Effector CD8-positive, alpha-beta T cell (primary cell): ENCODE data around the gene PPP4R4.
"Not testable (repeated sequence)": the region's sequence is repeated elsewhere in the genome, so short reads cannot be mapped to it uniquely, and the experiment has no call there.

Experiments
- DNase-seq: peaks from one replicate; lab custom pipeline; 2025; lab: John Stamatoyannopoulos, UW

PPP4R4 gene

GRCh38 chr14:94269156-94269555 lies 95.0 kb downstream of the PPP4R4 start:
- no peak for DNase-seq

GRCh38 chr14:94276898-94277561 lies 102.9 kb downstream of the PPP4R4 start:
- not testable (repeated sequence) for DNase-seq

GRCh38 chr14:94278731-94279130 lies 104.6 kb downstream of the PPP4R4 start:
- no peak for DNase-seq

GRCh38 chr14:94282991-94283723 lies 109.0 kb downstream of the PPP4R4 start:
- no peak for DNase-seq

GRCh38 chr14:94284221-94284620 lies 110.1 kb downstream of the PPP4R4 start:
- DNase-seq = no peak

- DNase-seq = no peak
These were observed 111.0 kb downstream of the PPP4R4 start for GRCh38 chr14:94285158-94285557.

GRCh38 chr14:94288610-94289465 lies 114.7 kb downstream of the PPP4R4 start:
- DNase-seq = no peak

- DNase-seq = no peak
These were observed 116.1 kb downstream of the PPP4R4 start for GRCh38 chr14:94290197-94290596.

GRCh38 chr14:94291159-94291905 lies 117.2 kb downstream of the PPP4R4 start:
- no peak for DNase-seq

GRCh38 chr14:94291906-94292525 lies 117.9 kb downstream of the PPP4R4 start:
- DNase-seq = no peak

GRCh38 chr14:94292526-94292871 lies 118.4 kb downstream of the PPP4R4 start:
- DNase-seq = no peak

GRCh38 chr14:94292872-94293577 lies 118.9 kb downstream of the PPP4R4 start, which contains the start of gene SERPINA10:
SERPINA10 (minus strand) TSS chr14:94293268; CDS start chr14:94290593, 2,675 bp downstream.
- no peak for DNase-seq

GRCh38 chr14:94293578-94293924 lies 119.4 kb downstream of the PPP4R4 start:
- DNase-seq = no peak

- no peak for DNase-seq
These were observed 121.4 kb downstream of the PPP4R4 start for GRCh38 chr14:94295360-94296180.

- not testable (repeated sequence) for DNase-seq
These were observed 122.0 kb downstream of the PPP4R4 start for GRCh38 chr14:94296181-94296545.

- DNase-seq = no peak
These were observed 124.0 kb downstream of the PPP4R4 start for GRCh38 chr14:94298130-94298529.

- no peak for DNase-seq
These were observed 129.0 kb downstream of the PPP4R4 start for GRCh38 chr14:94303111-94303510.

GRCh38 chr14:94304243-94304642 lies 130.1 kb downstream of the PPP4R4 start:
- DNase-seq = no peak

GRCh38 chr14:94305620-94306019 lies 131.5 kb downstream of the PPP4R4 start:
- no peak for DNase-seq
